Fibroblast of villous mesenchyme (primary cell): ENCODE results near the gene CYP2B6. TPM values are rescaled to one million over a fixed set of nuclear protein-coding genes. Genes with fewer than 3 reads are reported as not detected.
A peak's percentile ranks its signal among the peaks of the same experiment; 100 is the strongest.
"Not testable (repeated sequence)": the region's sequence is repeated elsewhere in the genome, so short reads cannot be mapped to it uniquely, and the experiment has no call there.

ENCODE experiments used
- DNase-seq: peaks from one replicate; pipeline ENCODE4 v3.0.0-alpha.2; 2010; ENCODE audit warnings: low read depth
- H3K4me3 ChIP-seq: 2 replicates; pipeline ENCODE4 v1.5.1; 2011; ENCODE audit warnings: low read depth, mild to moderate bottlenecking, low read length
- CTCF ChIP-seq: IDR thresholded peaks from 2 replicates; pipeline ENCODE4 v1.5.1; 2012; ENCODE audit warnings: low read depth, mild to moderate bottlenecking, low read length; ENCODE audit not compliant: insufficient read depth
- total RNA-seq: library from RNA; depleted of rRNA; stranded (reverse); fragments of >200 nt; gene quantifications from 2 replicates; pipeline ENCODE4 v1.2.3, GENCODE V29; 2012

Gene CYP2B6
- total RNA-seq, 1 donor, result not detected

GRCh38 chr19:41027273-41027967, 36.3 kb downstream of the CYP2B6 start:
- TF ChIP-seq CTCF, result no peak
- no peak for DNase-seq

DNA sequence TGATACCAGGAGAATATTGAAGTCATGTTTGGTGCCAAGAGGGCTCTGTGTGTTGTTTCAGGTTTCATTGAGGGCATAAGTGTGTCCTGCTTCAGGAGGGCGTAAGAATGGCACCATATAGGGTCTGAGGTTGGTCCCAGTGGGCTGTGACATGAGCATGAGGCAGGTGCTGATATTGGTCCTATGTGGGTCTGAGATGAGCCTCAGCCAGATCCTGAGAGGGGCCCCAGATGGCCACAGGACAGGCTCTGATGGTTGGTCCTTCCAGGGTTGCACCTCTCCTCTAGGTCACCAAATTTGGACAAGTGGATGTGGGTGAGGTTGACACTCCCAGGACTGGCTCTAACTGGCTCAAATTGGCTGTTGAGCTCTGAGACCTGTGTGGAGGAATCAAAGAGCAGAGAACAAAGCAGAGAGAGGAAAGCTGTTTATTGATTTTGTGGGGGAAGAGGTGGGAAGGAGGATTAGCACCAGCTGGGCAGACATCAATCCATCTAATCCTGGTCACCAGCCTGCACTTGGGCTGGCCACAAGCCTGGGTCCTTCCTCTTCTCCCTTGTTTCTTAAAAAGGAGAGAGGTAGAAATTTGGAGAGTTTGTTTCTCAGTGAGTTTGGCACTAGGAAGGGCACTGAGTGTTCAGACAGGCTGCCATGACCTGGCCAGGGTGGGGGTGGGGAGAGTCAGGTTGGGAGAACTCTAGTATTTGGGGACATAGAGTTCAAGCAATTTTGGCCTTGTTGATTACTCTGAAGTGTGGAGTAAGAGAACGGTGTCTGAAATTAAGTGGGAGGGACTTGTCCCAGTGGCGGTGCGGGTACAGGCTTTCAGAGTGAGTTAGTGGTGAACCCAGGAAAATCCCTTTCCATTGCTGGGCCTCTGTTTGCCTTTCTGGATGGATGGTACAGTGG, 38.7 kb downstream of the CYP2B6 start:
- no peak overlapping the region for H3K4me3 ChIP-seq
- no peak for DNase-seq
- no peak for TF ChIP-seq CTCF

More at GRCh38 chr19:41027273-41027967, 36.3 kb downstream of the CYP2B6 start:
- H3K4me3 ChIP-seq, result no peak overlapping the region

DNA sequence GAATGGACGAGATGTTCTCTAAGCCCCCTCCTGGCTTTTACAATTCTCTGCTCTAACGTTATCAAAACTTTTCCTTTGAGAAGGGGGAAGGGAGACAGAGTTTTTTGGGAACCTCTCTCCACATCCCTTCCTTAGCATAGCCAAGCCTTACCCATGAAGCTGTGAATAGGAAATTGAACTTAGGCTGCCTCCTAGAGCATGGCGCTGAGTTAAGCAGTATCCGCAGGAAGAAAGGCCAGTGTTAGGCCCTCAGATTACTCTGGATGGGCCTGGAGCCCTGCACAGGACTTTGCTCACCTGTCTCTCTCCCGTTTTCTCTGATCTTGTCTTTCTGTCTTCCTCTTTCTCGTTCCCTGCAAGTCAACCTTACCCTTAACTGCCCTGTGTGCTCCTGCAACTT, 39.6 kb downstream of the CYP2B6 start:
- no peak overlapping the region for H3K4me3 ChIP-seq
- no peak for TF ChIP-seq CTCF
- DNase-seq, result peak; percentile 2

- peak; percentile 2 for DNase-seq
- no peak overlapping the region for H3K4me3 ChIP-seq
- TF ChIP-seq CTCF, result no peak
These were observed 40.8 kb downstream of the CYP2B6 start for GRCh38 chr19:41031916-41032315.

DNA sequence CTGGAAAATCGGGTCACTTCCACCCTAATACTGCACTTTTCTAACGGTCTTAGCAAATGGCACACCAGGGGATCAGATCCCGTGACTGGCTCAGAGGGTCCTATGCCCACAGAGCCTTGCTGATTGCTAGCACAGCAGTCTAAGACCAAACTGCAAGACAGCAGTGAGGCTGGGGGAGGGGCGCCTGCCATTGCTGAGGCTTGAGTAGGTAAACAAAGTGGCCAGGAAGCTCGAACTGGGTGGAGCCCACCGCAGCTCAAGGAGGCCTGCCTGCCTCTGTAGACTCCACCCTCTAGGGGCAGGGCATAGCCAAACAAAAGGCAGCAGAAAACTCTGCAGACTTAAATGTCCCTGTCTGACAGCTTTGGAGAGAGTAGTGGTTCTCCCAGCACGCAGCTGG, 42.2 kb downstream of the CYP2B6 start:
- not testable (repeated sequence) for H3K4me3 ChIP-seq, DNase-seq

GRCh38 chr19:41039806-41040205, 48.7 kb downstream of the CYP2B6 start:
- no peak overlapping the region for H3K4me3 ChIP-seq
- no peak for DNase-seq
- no peak for TF ChIP-seq CTCF

DNA sequence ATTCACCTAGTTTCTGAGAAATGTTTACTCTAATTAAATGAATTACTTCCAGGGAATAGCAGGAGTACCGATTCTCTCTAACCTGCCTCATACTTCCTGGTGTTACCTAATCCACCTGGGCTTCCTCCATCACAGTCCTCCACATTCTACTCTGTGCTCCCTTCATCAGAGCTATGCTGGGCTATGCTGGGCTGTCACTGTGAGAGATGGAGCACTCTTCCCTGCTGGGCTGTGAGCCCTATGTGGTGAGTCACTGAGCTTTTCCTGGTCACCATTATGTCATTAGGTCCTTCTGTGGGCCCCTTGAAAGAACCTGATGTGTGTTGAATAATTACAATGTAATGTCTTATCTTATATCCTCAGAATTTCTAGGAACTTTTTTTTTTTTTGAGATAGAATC, 54.0 kb downstream of the CYP2B6 start:
- not testable (repeated sequence) for DNase-seq, H3K4me3 ChIP-seq
